Karpas-422 (cell line): ENCODE data around the gene KCNK6. TPM values are rescaled to one million over a fixed set of nuclear protein-coding genes. Genes with fewer than 3 reads are reported as not detected.

Experiments
- DNase-seq: peaks from one replicate; pipeline ENCODE4 v3.0.0-alpha.2; 2015
- H2AFZ ChIP-seq: fragments of 200-600 bp; sonication (generic); 2 replicates; pipeline ENCODE4 v1.6.1; 2014; ENCODE audit warnings: antibody characterized with exemption, low read length, mixed read lengths
- H3K27ac ChIP-seq: fragments of 200-600 bp; sonication (generic); 2 replicates; pipeline ENCODE4 v1.5.1; 2014; ENCODE audit warnings: mild to moderate bottlenecking, low read length, moderate library complexity
- H3K27me3 ChIP-seq: fragments of 200-600 bp; sonication (generic); 2 replicates; pipeline ENCODE4 v1.6.1; 2014; ENCODE audit warnings: low read length, mixed read lengths
- H3K36me3 ChIP-seq: fragments of 200-600 bp; sonication (generic); 2 replicates; pipeline ENCODE4 v1.6.1; 2014; ENCODE audit warnings: low read length, mixed read lengths; ENCODE audit not compliant: insufficient read depth
- H3K4me1 ChIP-seq: fragments of 200-600 bp; sonication (generic); 2 replicates; pipeline ENCODE4 v1.6.1; 2014; ENCODE audit warnings: mild to moderate bottlenecking, low read length, mixed read lengths
- H3K4me2 ChIP-seq: fragments of 200-600 bp; sonication (generic); 2 replicates; pipeline ENCODE4 v1.6.1; 2014; ENCODE audit warnings: low read length, low read depth, mild to moderate bottlenecking; ENCODE audit not compliant: poor library complexity, severe bottlenecking
- H3K4me3 ChIP-seq: fragments of 200-600 bp; sonication (generic); 2 replicates; pipeline ENCODE4 v1.5.1; 2014; ENCODE audit warnings: mild to moderate bottlenecking, antibody characterized with exemption, low read length, mixed read lengths
- H3K79me2 ChIP-seq: fragments of 200-600 bp; sonication (generic); 2 replicates; pipeline ENCODE4 v1.6.1; 2014; ENCODE audit warnings: mild to moderate bottlenecking, low read length, mixed read lengths
- H3K9ac ChIP-seq: fragments of 200-600 bp; sonication (generic); 2 replicates; pipeline ENCODE4 v1.6.0; 2014; ENCODE audit warnings: low read length
- H3K9me2 ChIP-seq: fragments of 200-600 bp; sonication (generic), shearing (Covaris generic); replicated peaks from 2 replicates; pipeline ENCODE4 v1.6.0; 2014; ENCODE audit warnings: mild to moderate bottlenecking, low read length, moderate library complexity; ENCODE audit not compliant: insufficient read depth
- H3K9me3 ChIP-seq: fragments of 300-700, 200-600 bp; sonication (generic); 2 replicates; pipeline ENCODE4 v1.6.1; 2014; ENCODE audit warnings: low read length, mixed read lengths
- H4K20me1 ChIP-seq: fragments of 200-600 bp; sonication (generic); 2 replicates; pipeline ENCODE4 v1.6.1; 2014; ENCODE audit warnings: mild to moderate bottlenecking, antibody characterized with exemption, low read length, low read depth; ENCODE audit not compliant: insufficient read depth
- total RNA-seq: library from RNA; depleted of rRNA; stranded (reverse); fragments of >200 nt; shearing (Covaris generic); gene quantifications from 2 replicates; pipeline ENCODE4 v1.2.3, GENCODE V29; 2014; ENCODE audit warnings: low replicate concordance

Gene KCNK6
- total RNA-seq, 1 experiment from 2014 or later: not detected

GRCh38 chr19:38340927-38341326, 21.3 kb downstream of the KCNK6 start:
- Histone ChIP-seq H3K9ac (no peak overlapping the region), H3K4me1 (peaks cover 11% of the 10 kb centered on the region), H3K9me3 (no peaks in the 10 kb centered on the region), H2AFZ (no peak overlapping the region), H3K9me2 (no peaks in the 10 kb centered on the region), H3K79me2 (no peaks in the 10 kb centered on the region), H3K36me3 (no peaks in the 10 kb centered on the region), H3K27me3 (no peaks in the 10 kb centered on the region), H3K4me2 (no peak overlapping the region), H4K20me1 (no peaks in the 10 kb centered on the region), H3K4me3 (no peak overlapping the region), H3K27ac (no peak overlapping the region)
- DNase-seq: no peak

- Histone ChIP-seq H3K4me2 (no peak overlapping the region), H3K27me3 (no peaks in the 10 kb centered on the region), H3K9ac (no peak overlapping the region), H3K4me1 (no peaks in the 10 kb centered on the region), H3K36me3 (no peaks in the 10 kb centered on the region), H2AFZ (no peak overlapping the region), H3K79me2 (no peaks in the 10 kb centered on the region), H3K27ac (no peak overlapping the region), H3K4me3 (no peak overlapping the region), H3K9me3 (no peaks in the 10 kb centered on the region), H4K20me1 (no peaks in the 10 kb centered on the region), H3K9me2 (no peaks in the 10 kb centered on the region)
- no peak for DNase-seq
Measured at GRCh38 chr19:38346837-38347236, 27.2 kb downstream of the KCNK6 start.

DNA sequence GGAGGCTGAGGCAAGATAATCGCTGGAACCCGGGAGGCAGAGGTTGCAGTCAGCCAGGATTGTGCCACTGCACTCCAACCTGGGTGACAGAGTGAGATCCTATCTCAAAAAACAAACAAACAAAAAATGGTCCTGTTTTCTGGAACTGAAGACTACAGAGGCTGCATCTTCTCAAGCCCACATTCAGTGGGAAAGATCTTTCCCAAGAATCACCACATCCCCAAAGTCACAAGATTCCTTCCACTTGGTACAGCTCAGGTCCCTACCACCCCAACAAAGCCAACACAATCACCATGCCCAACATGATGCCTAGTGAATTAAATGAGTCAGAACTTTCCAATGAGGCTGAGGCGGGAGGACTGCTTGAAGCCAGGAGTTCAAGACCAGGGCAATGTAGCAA, 31.2 kb downstream of the KCNK6 start:
- H3K36me3 ChIP-seq: no peaks in the 10 kb centered on the region
- no peak overlapping the region for H3K4me3 ChIP-seq
- no peaks in the 10 kb centered on the region for H3K4me1 ChIP-seq
- no peak overlapping the region for H3K4me2 ChIP-seq
- DNase-seq: no peak
- no peaks in the 10 kb centered on the region for H4K20me1 ChIP-seq
- H3K27ac ChIP-seq: no peak overlapping the region
- no peak overlapping the region for H2AFZ ChIP-seq
- no peaks in the 10 kb centered on the region for H3K9me2 ChIP-seq
- H3K79me2 ChIP-seq: no peaks in the 10 kb centered on the region
- H3K9me3 ChIP-seq: no peaks in the 10 kb centered on the region
- no peak overlapping the region for H3K9ac ChIP-seq
- no peaks in the 10 kb centered on the region for H3K27me3 ChIP-seq

GRCh38 chr19:38351865-38352395, 32.3 kb downstream of the KCNK6 start:
- H3K36me3 ChIP-seq: no peaks in the 10 kb centered on the region
- H3K79me2 ChIP-seq: no peaks in the 10 kb centered on the region
- no peak overlapping the region for H3K27ac ChIP-seq
- H3K4me1 ChIP-seq: no peaks in the 10 kb centered on the region
- H4K20me1 ChIP-seq: no peaks in the 10 kb centered on the region
- H3K9me3 ChIP-seq: no peaks in the 10 kb centered on the region
- no peak for DNase-seq
- H2AFZ ChIP-seq: no peak overlapping the region
- H3K9me2 ChIP-seq: no peaks in the 10 kb centered on the region
- H3K4me2 ChIP-seq: no peak overlapping the region
- H3K9ac ChIP-seq: no peak overlapping the region
- H3K27me3 ChIP-seq: no peaks in the 10 kb centered on the region
- H3K4me3 ChIP-seq: no peak overlapping the region

DNA sequence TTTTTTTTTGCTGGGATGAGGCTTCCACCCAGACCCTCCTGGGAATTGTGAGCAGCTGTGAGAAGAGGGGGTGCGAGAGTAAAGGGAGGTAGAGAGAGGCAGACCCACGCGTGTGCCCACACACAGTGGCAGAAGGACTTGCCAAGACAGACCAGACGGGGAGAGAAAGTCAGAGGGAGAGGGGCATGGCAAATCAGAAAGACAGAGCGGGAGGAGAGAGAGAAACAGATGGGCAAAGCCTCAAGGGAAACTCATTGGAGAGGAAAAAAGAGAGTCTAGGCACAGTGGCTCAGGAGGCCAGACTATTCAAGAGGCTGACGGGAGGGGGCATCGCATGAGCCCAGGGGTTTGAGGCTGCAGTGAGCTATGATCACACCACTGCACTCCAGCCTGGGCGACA, 33.0 kb downstream of the KCNK6 start:
- Histone ChIP-seq H3K27ac (no peak overlapping the region), H3K4me1 (no peaks in the 10 kb centered on the region), H3K79me2 (no peaks in the 10 kb centered on the region), H3K4me2 (no peak overlapping the region), H3K36me3 (no peaks in the 10 kb centered on the region), H3K9me3 (no peaks in the 10 kb centered on the region), H3K27me3 (no peaks in the 10 kb centered on the region), H3K9ac (no peak overlapping the region), H3K9me2 (no peaks in the 10 kb centered on the region), H3K4me3 (no peak overlapping the region), H2AFZ (no peak overlapping the region), H4K20me1 (no peaks in the 10 kb centered on the region)
- no peak for DNase-seq

DNA sequence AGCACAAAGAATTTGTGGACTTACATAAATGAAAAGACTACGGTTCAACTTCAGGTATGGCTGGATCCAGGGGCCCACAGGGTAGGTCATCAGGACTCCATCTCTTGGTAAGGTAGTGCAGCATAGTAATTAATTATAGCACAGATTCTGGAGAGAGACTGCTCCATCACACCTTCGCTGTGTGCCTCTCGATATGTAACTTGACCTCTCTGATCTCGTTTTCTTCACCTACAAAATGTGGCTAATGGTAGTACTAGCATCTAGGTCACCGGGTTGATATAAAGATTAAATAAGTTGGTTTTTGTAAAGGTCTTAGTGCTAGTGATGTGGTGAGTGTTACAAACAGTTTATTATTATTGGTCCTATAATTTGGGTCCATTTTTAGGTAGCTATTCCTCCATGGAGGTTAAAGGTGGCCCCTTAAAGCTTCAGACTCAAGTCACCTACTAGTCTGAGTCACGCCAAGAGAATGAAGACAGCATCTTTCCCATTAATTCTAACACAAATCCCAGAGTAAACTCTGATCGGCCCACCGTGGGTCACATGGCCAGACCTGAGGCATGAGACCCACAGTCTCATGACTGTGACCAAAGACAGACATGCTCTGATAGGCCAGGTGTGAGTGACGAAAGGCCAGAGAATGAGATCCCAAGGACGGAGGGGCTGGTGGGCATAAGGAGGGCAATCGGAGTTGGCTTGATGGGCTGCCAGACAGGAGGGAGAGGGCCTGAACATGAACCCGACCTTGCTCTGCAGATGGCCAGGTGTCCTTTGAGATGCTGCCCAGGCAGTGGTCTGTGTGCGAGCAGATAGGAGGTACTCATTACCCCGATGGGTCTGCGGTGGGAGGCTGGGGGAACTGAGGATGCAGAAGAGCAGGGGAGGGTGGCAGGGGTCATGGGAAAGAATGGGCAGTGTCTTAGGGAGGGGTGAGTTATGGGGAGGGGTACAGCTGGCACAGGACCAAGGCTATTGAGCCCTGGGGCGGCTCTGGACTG, 36.4 kb downstream of the KCNK6 start:
- Histone ChIP-seq H3K27ac (no peak overlapping the region), H3K4me1 (no peaks in the 10 kb centered on the region), H3K9me3 (no peaks in the 10 kb centered on the region), H3K79me2 (no peaks in the 10 kb centered on the region), H4K20me1 (no peaks in the 10 kb centered on the region), H3K4me2 (no peak overlapping the region), H3K36me3 (no peaks in the 10 kb centered on the region), H2AFZ (no peak overlapping the region), H3K27me3 (no peaks in the 10 kb centered on the region), H3K9me2 (no peaks in the 10 kb centered on the region), H3K9ac (no peak overlapping the region), H3K4me3 (no peak overlapping the region)
- no peak for DNase-seq

DNA sequence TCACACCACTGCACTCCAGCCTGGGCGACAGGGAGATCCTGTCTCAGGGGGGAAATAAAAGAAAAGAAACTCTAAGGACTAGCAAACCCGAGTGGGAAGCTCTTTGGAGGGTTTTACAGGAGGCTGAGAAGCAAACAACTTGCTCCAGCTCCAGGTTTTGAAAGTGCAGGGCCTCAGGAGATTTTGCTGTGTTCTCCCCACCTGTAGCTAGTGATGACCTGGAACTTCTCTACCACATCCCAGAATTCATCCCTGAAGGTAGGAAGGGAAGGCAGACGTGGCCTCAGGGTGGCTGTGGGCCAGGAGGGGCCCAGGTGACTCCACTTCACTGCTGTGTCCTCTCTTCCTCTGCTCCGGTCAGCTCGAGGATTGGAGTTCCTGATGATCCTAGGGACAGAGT, 38.4 kb downstream of the KCNK6 start:
- DNase-seq: no peak
- Histone ChIP-seq H3K4me1 (peaks cover 11% of the 10 kb centered on the region), H3K9me2 (no peaks in the 10 kb centered on the region), H3K36me3 (no peaks in the 10 kb centered on the region), H3K27me3 (no peaks in the 10 kb centered on the region), H3K79me2 (no peaks in the 10 kb centered on the region), H3K9ac (no peak overlapping the region), H3K27ac (no peak overlapping the region), H2AFZ (no peak overlapping the region), H3K4me3 (no peak overlapping the region), H3K4me2 (no peak overlapping the region), H3K9me3 (no peaks in the 10 kb centered on the region), H4K20me1 (no peaks in the 10 kb centered on the region)

GRCh38 chr19:38359242-38360021, 39.8 kb downstream of the KCNK6 start:
- no peak overlapping the region for H2AFZ ChIP-seq
- H3K9ac ChIP-seq: no peak overlapping the region
- no peaks in the 10 kb centered on the region for H3K9me3 ChIP-seq
- H3K4me3 ChIP-seq: no peak overlapping the region
- no peaks in the 10 kb centered on the region for H3K36me3 ChIP-seq
- peaks cover 11% of the 10 kb centered on the region for H3K4me1 ChIP-seq
- no peak overlapping the region for H3K27ac ChIP-seq
- DNase-seq: no peak
- no peak overlapping the region for H3K4me2 ChIP-seq
- H3K9me2 ChIP-seq: no peaks in the 10 kb centered on the region
- no peaks in the 10 kb centered on the region for H4K20me1 ChIP-seq
- no peaks in the 10 kb centered on the region for H3K79me2 ChIP-seq
- no peaks in the 10 kb centered on the region for H3K27me3 ChIP-seq
